A673 (cell line): ENCODE measurements around the gene BIVM. TPM values are rescaled to one million over a fixed set of nuclear protein-coding genes. Genes with fewer than 3 reads are reported as not detected.

ENCODE experiments used
- BruUV-seq: library from RNA; stranded (reverse); fragments of 400-500 nt; replicated peaks from 2 replicates; lab custom pipeline; 2021; lab: Mats Ljungman, UMichigan
- CTCF ChIA-PET: fragments of 300-600 bp; sonication (Branson Sonifier 250); formaldehyde crosslinking; loops from one replicate; lab custom pipeline; 2022; ENCODE audit warnings: antibody characterized with exemption; lab: Charles Lee
- POLR2A ChIA-PET: fragments of 300-600 bp; sonication (Branson Sonifier 250); formaldehyde crosslinking; loops from one replicate; lab custom pipeline; 2022; ENCODE audit warnings: antibody characterized with exemption; ENCODE audit not compliant: low non-redundant PET; lab: Charles Lee
- DNase-seq: peaks from one replicate; pipeline ENCODE4 v3.0.0-alpha.2; 2015; ENCODE audit warnings: low spot score
- H3K27ac ChIP-seq: fragments of 200-600 bp; sonication (generic); 2 replicates; pipeline ENCODE4 v1.5.1; 2016; ENCODE audit warnings: mixed run types, low read depth, mild to moderate bottlenecking, mixed read lengths, antibody characterized with exemption, low read length; ENCODE audit not compliant: poor library complexity, severe bottlenecking
- H3K27me3 ChIP-seq: fragments of 200-600 bp; sonication (generic); replicated peaks from 2 replicates; pipeline ENCODE4 v1.6.1; 2017; ENCODE audit warnings: mixed run types, low read depth, mild to moderate bottlenecking, mixed read lengths, antibody characterized with exemption, low read length; ENCODE audit not compliant: insufficient read depth, poor library complexity
- H3K36me3 ChIP-seq: fragments of 200-600 bp; sonication (generic); 2 replicates; pipeline ENCODE4 v1.6.1; 2016; ENCODE audit warnings: mixed run types, mild to moderate bottlenecking, mixed read lengths, antibody characterized with exemption, low read length; ENCODE audit not compliant: insufficient read depth, poor library complexity, severe bottlenecking
- H3K4me1 ChIP-seq: fragments of 200-600 bp; sonication (generic); 2 replicates; pipeline ENCODE4 v1.6.1; 2017; ENCODE audit warnings: mixed run types, mild to moderate bottlenecking, mixed read lengths, antibody characterized with exemption, low read length; ENCODE audit not compliant: insufficient read depth, poor library complexity, severe bottlenecking
- H3K4me3 ChIP-seq: fragments of 200-600 bp; sonication (generic); 2 replicates; pipeline ENCODE4 v1.5.1; 2016; ENCODE audit warnings: low read depth, mixed run types, mild to moderate bottlenecking, mixed read lengths, low read length; ENCODE audit not compliant: poor library complexity, severe bottlenecking
- H3K9me3 ChIP-seq: fragments of 200-600 bp; sonication (generic); 2 replicates; pipeline ENCODE4 v1.6.1; 2016; ENCODE audit warnings: mixed run types, low read depth, mild to moderate bottlenecking, mixed read lengths, antibody characterized with exemption, low read length; ENCODE audit not compliant: poor library complexity, severe bottlenecking
- CTCF ChIP-seq: fragments of 300-800, 200-600 bp; sonication (generic); conservative IDR thresholded peaks from 2 replicates; pipeline ENCODE4 v1.5.1; 2017; ENCODE audit warnings: low read depth, mild to moderate bottlenecking, antibody characterized with exemption, low read length, moderate library complexity, mixed read lengths
- EZH2 ChIP-seq: fragments of 200-600 bp; sonication (generic); IDR thresholded peaks from 2 replicates; pipeline ENCODE4 v1.6.1; 2017; ENCODE audit warnings: borderline replicate concordance, low read depth, mild to moderate bottlenecking, mixed read lengths, antibody characterized with exemption, low read length; ENCODE audit not compliant: poor library complexity, severe bottlenecking
- intact Hi-C: fragments of 100-400 bp; cut with micrococcal nuclease; formaldehyde crosslinking; loops from one replicate; pipeline ENCODE4 v1.10.0; 2022; ENCODE audit not compliant: unreplicated experiment
- total RNA-seq: library from RNA; stranded (reverse); gene quantifications from 2 replicates; pipeline ENCODE4 v1.2.3, GENCODE V29; 2021

The BIVM gene
- total RNA-seq, 1 experiment from 2014 or later, result 19.5 TPM

DNA sequence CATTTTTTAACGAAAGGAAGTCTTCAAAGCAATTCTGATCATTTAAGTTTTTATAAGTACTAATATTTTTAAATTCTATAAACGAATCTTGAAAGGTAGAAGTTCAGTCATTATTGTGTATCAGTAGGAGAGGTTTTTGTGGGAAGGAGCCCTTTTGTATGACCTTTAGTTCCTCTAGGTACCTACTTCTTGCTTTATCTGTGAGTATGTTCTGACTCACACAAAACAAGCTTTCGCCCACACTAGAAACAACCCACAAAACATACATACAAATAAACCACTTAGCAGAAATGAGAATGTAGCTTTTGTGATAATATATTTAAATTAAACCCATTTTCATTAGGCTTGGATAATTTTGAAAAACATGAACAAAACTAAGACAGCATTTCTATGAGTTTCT is 74.7 kb downstream of the BIVM start:
- Histone ChIP-seq H3K4me3 (no peak overlapping the region), H3K27me3 (no peaks in the 10 kb centered on the region), H3K27ac (no peak overlapping the region), H3K36me3 (peaks cover 37% of the 10 kb centered on the region), H3K9me3 (no peaks in the 10 kb centered on the region), H3K4me1 (no peaks in the 10 kb centered on the region)
- TF ChIP-seq CTCF (no peak), EZH2 (no peak)
- POLR2A ChIA-PET, result no interaction called here
- CTCF ChIA-PET, result no interaction called here
- DNase-seq, result no peak
- intact Hi-C loops, result no loop called here
- no TSS peak for BruUV-seq

GRCh38 chr13:102875256-102875655 is 76.3 kb downstream of the BIVM start:
- intact Hi-C loops, result no loop called here
- TF ChIP-seq CTCF (no peak), EZH2 (no peak)
- H3K4me1 ChIP-seq, result no peaks in the 10 kb centered on the region
- DNase-seq, result no peak
- BruUV-seq, result no TSS peak
- no peaks in the 10 kb centered on the region for H3K9me3 ChIP-seq
- H3K27ac ChIP-seq, result no peak overlapping the region
- POLR2A ChIA-PET, result no interaction called here
- CTCF ChIA-PET, result no interaction called here
- H3K4me3 ChIP-seq, result no peak overlapping the region
- peaks cover 37% of the 10 kb centered on the region for H3K36me3 ChIP-seq
- H3K27me3 ChIP-seq, result no peaks in the 10 kb centered on the region

DNA sequence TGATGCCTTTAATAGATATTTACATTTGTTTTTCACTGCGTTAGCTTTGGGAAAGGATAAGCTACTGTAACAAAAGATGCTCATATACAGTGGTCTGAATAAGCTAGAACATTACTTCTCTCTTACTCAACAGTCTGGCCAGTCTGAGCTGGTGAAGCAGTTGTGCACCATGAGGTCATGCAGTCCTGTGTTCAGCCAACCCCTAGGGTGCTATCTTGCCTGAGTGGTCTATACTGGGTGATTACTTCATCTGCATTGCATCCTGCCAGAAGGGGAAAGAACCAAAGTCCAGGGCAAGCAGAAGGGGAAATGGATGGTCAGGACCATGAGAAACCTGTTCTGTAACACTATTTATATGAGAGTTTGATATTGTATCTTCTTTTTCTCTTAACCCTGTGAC is 78.4 kb downstream of the BIVM start:
- no TSS peak for BruUV-seq
- H3K27me3 ChIP-seq, result no peaks in the 10 kb centered on the region
- POLR2A ChIA-PET, result no interaction called here
- no peak for DNase-seq
- no peak for TF ChIP-seq EZH2
- no peak for TF ChIP-seq CTCF
- no peak overlapping the region for H3K4me3 ChIP-seq
- CTCF ChIA-PET, result no interaction called here
- peaks cover 33% of the 10 kb centered on the region for H3K36me3 ChIP-seq
- no peaks in the 10 kb centered on the region for H3K9me3 ChIP-seq
- no peaks in the 10 kb centered on the region for H3K4me1 ChIP-seq
- intact Hi-C loops, result no loop called here
- H3K27ac ChIP-seq, result no peak overlapping the region
